ENCODE measurements around the gene DCC.

GRCh38 chr18:52678551-52678950 is 338.6 kb downstream of the DCC start:
- no peak for TF ChIP-seq CTCF (IDR thresholded peaks at IDR 0.05; ENCODE audit: low read length)
- TF ChIP-seq EZH2 (optimal IDR thresholded peaks at IDR 0.05; ENCODE audit: low read depth, low read length) = no peak

Data from MM.1S (cell line).